GM21786 (cell line): ENCODE measurements around the gene OSBPL5.
"Not testable (repeated sequence)": the region's sequence is repeated elsewhere in the genome, so short reads cannot be mapped to it uniquely, and the experiment has no call there.

Experiments
- ATAC-seq: cut with Tn5 transposase; IDR thresholded peaks from one replicate; pipeline ENCODE4 v1.9.1; 2021; ENCODE audit not compliant: unreplicated experiment

OSBPL5 gene

GRCh38 chr11:3182462-3182852 lies 17.3 kb upstream of the OSBPL5 start:
- no peak for ATAC-seq

GRCh38 chr11:3181725-3182461 lies 16.8 kb upstream of the OSBPL5 start:
- no peak for ATAC-seq

GRCh38 chr11:3180869-3181268 lies 15.8 kb upstream of the OSBPL5 start:
- no peak for ATAC-seq

- no peak for ATAC-seq
Measured at GRCh38 chr11:3178349-3178748, 13.2 kb upstream of the OSBPL5 start.

GRCh38 chr11:3177931-3178330 lies 12.8 kb upstream of the OSBPL5 start:
- no peak for ATAC-seq

- ATAC-seq: no peak
Measured at GRCh38 chr11:3176487-3176886, 11.4 kb upstream of the OSBPL5 start.

- ATAC-seq: no peak
Measured at GRCh38 chr11:3175194-3175593, 10.1 kb upstream of the OSBPL5 start.

- no peak for ATAC-seq
Measured at GRCh38 chr11:3174387-3174786, 9.3 kb upstream of the OSBPL5 start.

- no peak for ATAC-seq
Measured at GRCh38 chr11:3173795-3174194, 8.7 kb upstream of the OSBPL5 start.

GRCh38 chr11:3171931-3172560 lies 6.9 kb upstream of the OSBPL5 start:
- no peak for ATAC-seq

GRCh38 chr11:3170756-3171650 lies 5.9 kb upstream of the OSBPL5 start:
- no peak for ATAC-seq

GRCh38 chr11:3170044-3170755 lies 5.1 kb upstream of the OSBPL5 start:
- no peak for ATAC-seq

GRCh38 chr11:3169255-3170043 lies 4.3 kb upstream of the OSBPL5 start:
- ATAC-seq: no peak

- ATAC-seq: not testable (repeated sequence)
Measured at GRCh38 chr11:3168742-3169254, 3.7 kb upstream of the OSBPL5 start.

GRCh38 chr11:3167143-3168119 lies 2.3 kb upstream of the OSBPL5 start:
- ATAC-seq: no peak

GRCh38 chr11:3166268-3167142 lies 1.4 kb upstream of the OSBPL5 start:
- no peak for ATAC-seq

GRCh38 chr11:3165916-3166267 lies 782 bp upstream of the OSBPL5 start:
- ATAC-seq: no peak

- ATAC-seq: no peak
Measured at GRCh38 chr11:3164552-3165151, 458 bp downstream of the OSBPL5 start.
